Left lung (tissue), 10 donors: ENCODE data around the gene PIK3R3. TPM values are rescaled to one million over a fixed set of nuclear protein-coding genes. Genes with fewer than 3 reads are reported as not detected.

Experiments used
- ATAC-seq: fragments of 200-7000 bp; cut with Tn5 transposase; one replicate; pipeline ENCODE4 v1.9.1; 2020; ENCODE audit warnings: moderate library complexity
- DNase-seq, 4 donors: peaks; one replicate each; pipeline ENCODE4 v3.0.0-alpha.2; 2013 to 2020
- H3K27ac ChIP-seq, 2 donors: fragments of 200-600 bp; sonication (generic) in 1 of 2; one replicate each; pipeline versions ENCODE4 v1.5.0 to v1.8.0; 2020 to 2021
- H3K27me3 ChIP-seq, 2 donors: fragments of 200-600 bp; sonication (generic) in 1 of 2; one replicate each; pipeline versions ENCODE4 v1.5.0 to v1.8.0; 2020 to 2021
- H3K36me3 ChIP-seq, 2 donors: fragments of 200-600 bp; sonication (generic) in 1 of 2; one replicate each; pipeline versions ENCODE4 v1.5.0 to v1.8.0; 2020 to 2021
- H3K4me1 ChIP-seq, 2 donors: fragments of 200-600 bp; one replicate each; pipeline ENCODE4 v1.8.0; 2021
- H3K4me3 ChIP-seq, 2 donors: fragments of 200-600 bp; sonication (generic) in 1 of 2; one replicate each; pipeline versions ENCODE4 v1.5.0 to v1.8.0; 2020 to 2021; ENCODE audit warnings: mild to moderate bottlenecking in 1 of 2
- H3K9me3 ChIP-seq, 2 donors: fragments of 200-600 bp; sonication (generic) in 1 of 2; one replicate each; pipeline versions ENCODE4 v1.5.0 to v1.8.0; 2020 to 2021
- intact Hi-C, 2 donors: fragments of 100-400 bp; cut with DNase I; formaldehyde crosslinking; loops; one replicate each; pipeline versions ENCODE4 v1.11.2 to v1.14.2; 2022
- polyA plus RNA-seq, 6 donors: library from polyadenylated mRNA; unstranded; fragments of 120-200 nt; gene quantifications; one replicate each; pipeline ENCODE4 v1.2.1, GENCODE V29; 2013; ENCODE audit not compliant: insufficient read length in 6 of 6
- total RNA-seq, 2 donors: library from RNA; stranded (reverse); fragmentation: NEBNext Ultra II Directional; extraction: Animal tissue kit (Norgen Biotek cat#: 25700); gene quantifications; one replicate each; pipeline ENCODE4 v1.2.1, GENCODE V29; 2021
- TF ChIP-seq, protein P1 (sequence below), 2 donors: fragments of 200-600 bp; sonication (generic) in 1 of 2; IDR thresholded peaks; one replicate each; pipeline versions ENCODE4 v1.5.0 to v1.8.0; 2021; ENCODE audit warnings: antibody characterized with exemption in 2 of 2
- donor health status: DM: no; HTN: yes; CAD: no.
- donor health status: DM: no; HTN: no; CAD: no.

PIK3R3 gene
- total and polyA plus RNA-seq, 8 donors, result 15.2 to 46.5 (median 22.6) TPM

GRCh38 chr1:46053734-46054133 lies 78.7 kb downstream of the PIK3R3 start:
- intact Hi-C loops, result no loop called here
- no peaks in the 10 kb centered on the region for H3K9me3 ChIP-seq
- peak overlapping the region in 1 of 2 donors; percentile 41 for H3K27ac ChIP-seq
- TF ChIP-seq, protein P1, sequence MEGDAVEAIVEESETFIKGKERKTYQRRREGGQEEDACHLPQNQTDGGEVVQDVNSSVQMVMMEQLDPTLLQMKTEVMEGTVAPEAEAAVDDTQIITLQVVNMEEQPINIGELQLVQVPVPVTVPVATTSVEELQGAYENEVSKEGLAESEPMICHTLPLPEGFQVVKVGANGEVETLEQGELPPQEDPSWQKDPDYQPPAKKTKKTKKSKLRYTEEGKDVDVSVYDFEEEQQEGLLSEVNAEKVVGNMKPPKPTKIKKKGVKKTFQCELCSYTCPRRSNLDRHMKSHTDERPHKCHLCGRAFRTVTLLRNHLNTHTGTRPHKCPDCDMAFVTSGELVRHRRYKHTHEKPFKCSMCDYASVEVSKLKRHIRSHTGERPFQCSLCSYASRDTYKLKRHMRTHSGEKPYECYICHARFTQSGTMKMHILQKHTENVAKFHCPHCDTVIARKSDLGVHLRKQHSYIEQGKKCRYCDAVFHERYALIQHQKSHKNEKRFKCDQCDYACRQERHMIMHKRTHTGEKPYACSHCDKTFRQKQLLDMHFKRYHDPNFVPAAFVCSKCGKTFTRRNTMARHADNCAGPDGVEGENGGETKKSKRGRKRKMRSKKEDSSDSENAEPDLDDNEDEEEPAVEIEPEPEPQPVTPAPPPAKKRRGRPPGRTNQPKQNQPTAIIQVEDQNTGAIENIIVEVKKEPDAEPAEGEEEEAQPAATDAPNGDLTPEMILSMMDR (IDR thresholded peaks at IDR 0.05), result no peak
- DNase-seq (no peak), ATAC-seq (peak; percentile 93)
- no peaks in the 10 kb centered on the region for H3K4me1 ChIP-seq
- no peaks in the 10 kb centered on the region for H3K27me3 ChIP-seq
- peaks cover 0 to 13% of the 10 kb centered on the region in 2 donors for H3K36me3 ChIP-seq
- H3K4me3 ChIP-seq, result no peak overlapping the region

GRCh38 chr1:46044116-46044515 lies 88.3 kb downstream of the PIK3R3 start:
- Histone ChIP-seq H3K27ac (no peak overlapping the region), H3K9me3 (no peaks in the 10 kb centered on the region), H3K27me3 (no peaks in the 10 kb centered on the region), H3K4me3 (no peak overlapping the region), H3K4me1 (peaks cover 0 to 23% of the 10 kb centered on the region in 2 donors), H3K36me3 (peaks cover 0 to 25% of the 10 kb centered on the region in 2 donors)
- DNase-seq (no peak), ATAC-seq (no peak)
- intact Hi-C loops, result no loop called here
- TF ChIP-seq, protein P1 (IDR thresholded peaks at IDR 0.05), result no peak

DNA sequence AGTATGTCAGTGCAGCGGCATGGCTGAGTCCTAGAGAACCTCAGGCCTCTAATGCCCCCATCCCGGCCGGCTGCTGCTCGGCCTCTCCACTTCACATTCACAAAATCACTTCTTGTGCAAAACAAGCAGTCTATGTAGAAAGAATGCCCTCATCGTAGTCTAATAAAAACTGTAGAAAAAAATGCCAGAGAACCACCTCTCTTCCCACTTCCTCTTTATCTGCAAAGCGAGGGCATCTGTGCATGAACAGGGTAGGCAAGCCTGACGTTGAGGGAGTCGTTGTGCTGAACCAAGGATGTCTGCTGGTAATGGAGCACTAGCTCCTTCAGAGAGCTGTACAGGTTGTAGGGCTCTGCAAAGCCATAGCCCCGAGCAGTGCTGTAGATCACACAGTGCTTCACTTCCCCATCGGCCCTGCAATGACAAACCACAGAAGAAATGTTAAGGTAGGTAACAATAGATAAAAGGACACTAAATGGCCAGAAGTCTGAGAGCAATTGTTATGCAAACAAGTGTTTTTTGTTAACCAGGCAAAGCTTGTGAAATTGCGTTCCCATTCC lies 88.9 kb downstream of the PIK3R3 start:
- H3K27ac ChIP-seq, result no peak overlapping the region
- intact Hi-C loops, result no loop called here
- ATAC-seq (no peak), DNase-seq (no peak)
- H3K27me3 ChIP-seq, result no peaks in the 10 kb centered on the region
- H3K4me1 ChIP-seq, result peaks cover 0 to 27% of the 10 kb centered on the region in 2 donors
- peaks cover 0 to 25% of the 10 kb centered on the region in 2 donors for H3K36me3 ChIP-seq
- no peaks in the 10 kb centered on the region for H3K9me3 ChIP-seq
- TF ChIP-seq, protein P1 (IDR thresholded peaks at IDR 0.05), result no peak
- H3K4me3 ChIP-seq, result no peak overlapping the region

DNA sequence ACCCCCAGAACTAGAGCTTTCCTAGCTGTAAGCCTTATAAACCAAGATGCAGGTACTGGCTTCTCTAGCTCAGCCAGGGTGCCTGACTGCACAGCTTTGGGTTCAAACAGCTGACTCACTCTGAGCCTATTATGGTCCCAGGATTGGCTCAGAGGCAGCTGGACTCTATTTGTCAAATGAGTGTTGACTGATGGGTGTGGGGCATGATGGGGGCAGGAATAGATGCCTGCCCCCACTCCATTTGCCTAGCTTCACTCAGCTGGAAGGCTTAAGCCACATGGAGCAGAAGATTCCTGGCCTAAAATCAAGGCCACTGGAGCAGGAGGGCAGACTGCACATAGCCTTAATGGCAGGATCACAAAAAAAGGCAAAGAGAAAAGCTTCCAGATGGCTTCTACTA lies 90.5 kb downstream of the PIK3R3 start:
- ATAC-seq, result no peak
- DNase-seq, result no peak
- peaks cover 0 to 37% of the 10 kb centered on the region in 2 donors for H3K4me1 ChIP-seq
- no peaks in the 10 kb centered on the region for H3K27me3 ChIP-seq
- intact Hi-C loops, result no loop called here
- no peaks in the 10 kb centered on the region for H3K9me3 ChIP-seq
- H3K4me3 ChIP-seq, result no peak overlapping the region
- no peak overlapping the region for H3K27ac ChIP-seq
- TF ChIP-seq, protein P1 (IDR thresholded peaks at IDR 0.05), result no peak
- peaks cover 0 to 25% of the 10 kb centered on the region in 2 donors for H3K36me3 ChIP-seq

GRCh38 chr1:46041551-46041950 lies 90.9 kb downstream of the PIK3R3 start:
- Histone ChIP-seq H3K4me1 (peaks cover 0 to 41% of the 10 kb centered on the region in 2 donors), H3K36me3 (peaks cover 0 to 25% of the 10 kb centered on the region in 2 donors)

More at GRCh38 chr1:46041551-46041950, 90.9 kb downstream of the PIK3R3 start:
- H3K27me3 ChIP-seq, result no peaks in the 10 kb centered on the region
- no peak overlapping the region for H3K27ac ChIP-seq
- ATAC-seq (no peak), DNase-seq (no peak)
- H3K9me3 ChIP-seq, result no peaks in the 10 kb centered on the region
- intact Hi-C loops, result no loop called here
- no peak overlapping the region for H3K4me3 ChIP-seq
- TF ChIP-seq, protein P1 (IDR thresholded peaks at IDR 0.05), result no peak
